8988T (cell line): ENCODE measurements around the gene PRKCSH.
"Not testable (repeated sequence)": the region's sequence is repeated elsewhere in the genome, so short reads cannot be mapped to it uniquely, and the experiment has no call there.

Experiments used
- DNase-seq: peaks from one replicate; pipeline ENCODE4 v3.0.0; 2011

The PRKCSH gene, protein sequence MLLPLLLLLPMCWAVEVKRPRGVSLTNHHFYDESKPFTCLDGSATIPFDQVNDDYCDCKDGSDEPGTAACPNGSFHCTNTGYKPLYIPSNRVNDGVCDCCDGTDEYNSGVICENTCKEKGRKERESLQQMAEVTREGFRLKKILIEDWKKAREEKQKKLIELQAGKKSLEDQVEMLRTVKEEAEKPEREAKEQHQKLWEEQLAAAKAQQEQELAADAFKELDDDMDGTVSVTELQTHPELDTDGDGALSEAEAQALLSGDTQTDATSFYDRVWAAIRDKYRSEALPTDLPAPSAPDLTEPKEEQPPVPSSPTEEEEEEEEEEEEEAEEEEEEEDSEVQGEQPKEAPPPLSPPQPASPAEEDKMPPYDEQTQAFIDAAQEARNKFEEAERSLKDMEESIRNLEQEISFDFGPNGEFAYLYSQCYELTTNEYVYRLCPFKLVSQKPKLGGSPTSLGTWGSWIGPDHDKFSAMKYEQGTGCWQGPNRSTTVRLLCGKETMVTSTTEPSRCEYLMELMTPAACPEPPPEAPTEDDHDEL

DNA sequence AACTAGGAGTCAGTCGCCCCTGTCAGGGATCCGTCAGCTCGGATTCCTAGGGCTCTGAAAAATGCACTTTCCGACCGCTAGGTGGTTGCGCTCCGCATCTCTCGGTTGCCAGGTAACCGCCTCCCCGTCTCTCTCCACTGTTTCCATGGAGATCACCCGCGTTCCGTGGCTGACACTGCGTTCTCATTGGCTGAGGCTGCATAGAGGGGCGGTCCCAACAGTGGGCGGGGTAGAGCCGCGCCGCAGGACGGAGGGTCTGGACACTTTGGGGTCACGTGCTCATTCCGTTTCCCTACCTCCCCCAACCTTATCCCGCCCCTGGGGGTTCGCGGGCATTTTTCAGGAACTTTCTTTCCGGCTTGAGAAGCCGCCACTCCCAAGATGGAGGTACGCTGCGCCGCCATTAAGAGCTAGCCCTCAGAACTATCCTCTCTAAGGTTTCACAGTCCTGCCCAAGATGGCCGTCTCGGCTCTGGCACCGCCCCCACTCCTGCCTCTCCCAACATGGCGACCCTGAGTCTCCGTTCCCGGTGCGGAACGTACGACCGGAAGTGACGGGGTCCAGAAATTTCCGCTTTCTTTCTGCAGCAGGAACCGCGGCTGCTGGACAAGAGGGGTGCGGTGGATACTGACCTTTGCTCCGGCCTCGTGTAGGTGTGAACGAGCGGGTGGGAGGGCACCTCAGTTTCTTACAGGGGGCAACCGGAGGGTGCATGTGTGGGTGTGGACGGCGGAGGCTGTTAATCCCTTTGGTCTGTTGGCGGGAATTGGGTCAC, at the start of gene PRKCSH, which contains the start of gene ODAD3:
Gene PRKCSH, plus strand, starts transcription at position 579 of the 776 bp plus-strand sequence. CDS start 483 bp downstream, outside the sequence.
Gene ODAD3, minus strand, starts transcription at position 65 of the 776 bp plus-strand sequence. CDS start 105 bp downstream, outside the sequence.
- peak; percentile 69 for DNase-seq

DNA sequence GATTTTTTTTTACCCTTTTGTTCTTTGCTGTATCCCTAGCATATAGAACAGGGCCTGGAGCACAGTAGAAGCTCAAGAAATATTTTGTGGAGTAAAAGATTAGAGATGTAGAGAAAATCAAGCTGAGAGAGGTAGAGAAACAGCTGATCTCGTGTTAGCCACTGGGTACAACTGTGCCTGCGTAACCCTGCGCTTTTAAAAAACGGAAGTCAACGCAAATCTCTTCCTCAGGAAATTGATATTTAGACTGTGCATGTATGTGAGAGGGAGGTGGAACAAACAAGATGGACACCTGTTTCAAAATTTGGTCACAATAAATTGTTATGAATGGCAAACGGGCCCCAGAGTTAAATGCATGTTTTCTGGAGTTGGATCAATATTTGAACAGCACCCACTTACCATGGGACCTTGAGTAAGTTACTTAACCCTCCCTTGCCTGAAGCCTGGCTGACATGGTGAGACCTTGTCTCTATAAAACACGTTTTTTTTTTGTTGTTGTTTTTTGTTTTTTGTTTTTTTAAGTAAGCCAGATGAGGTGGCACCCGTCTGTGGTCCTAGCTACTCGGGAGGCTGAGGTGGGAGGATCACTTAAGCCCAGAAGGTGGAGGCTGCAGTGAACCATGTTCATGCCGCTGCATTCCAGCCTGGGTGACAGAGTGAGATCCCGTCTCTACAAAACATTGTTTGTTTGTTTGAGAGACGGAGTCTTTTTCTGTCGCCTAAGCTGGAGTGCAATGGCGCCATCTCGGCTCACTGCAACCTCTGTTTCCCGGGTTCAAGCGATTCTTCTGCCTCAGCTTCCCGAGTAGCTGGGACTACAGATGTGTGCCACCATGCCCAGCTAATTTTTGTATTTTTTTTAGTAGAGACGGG, 48.0 kb upstream of the PRKCSH start:
- no peak for DNase-seq

DNA sequence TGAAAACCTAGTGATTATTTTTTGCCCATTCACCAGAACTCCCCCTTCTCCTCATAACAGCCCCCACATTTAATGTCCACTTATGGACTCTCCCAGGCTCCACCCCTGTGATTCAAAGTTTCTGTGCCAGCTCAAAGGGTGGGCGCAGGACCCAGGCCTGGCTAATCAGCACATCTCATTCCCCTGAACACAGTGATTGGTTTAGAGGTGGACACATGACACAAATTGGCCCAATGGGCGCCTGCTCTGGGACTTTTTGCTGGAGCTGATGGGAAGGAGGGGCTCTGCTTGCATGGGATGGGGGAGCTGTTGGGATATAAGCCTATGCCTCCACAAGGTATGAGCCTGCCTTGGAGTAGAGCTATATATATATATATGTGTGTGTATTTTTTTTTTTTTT, 45.1 kb upstream of the PRKCSH start:
- DNase-seq, result no peak

DNA sequence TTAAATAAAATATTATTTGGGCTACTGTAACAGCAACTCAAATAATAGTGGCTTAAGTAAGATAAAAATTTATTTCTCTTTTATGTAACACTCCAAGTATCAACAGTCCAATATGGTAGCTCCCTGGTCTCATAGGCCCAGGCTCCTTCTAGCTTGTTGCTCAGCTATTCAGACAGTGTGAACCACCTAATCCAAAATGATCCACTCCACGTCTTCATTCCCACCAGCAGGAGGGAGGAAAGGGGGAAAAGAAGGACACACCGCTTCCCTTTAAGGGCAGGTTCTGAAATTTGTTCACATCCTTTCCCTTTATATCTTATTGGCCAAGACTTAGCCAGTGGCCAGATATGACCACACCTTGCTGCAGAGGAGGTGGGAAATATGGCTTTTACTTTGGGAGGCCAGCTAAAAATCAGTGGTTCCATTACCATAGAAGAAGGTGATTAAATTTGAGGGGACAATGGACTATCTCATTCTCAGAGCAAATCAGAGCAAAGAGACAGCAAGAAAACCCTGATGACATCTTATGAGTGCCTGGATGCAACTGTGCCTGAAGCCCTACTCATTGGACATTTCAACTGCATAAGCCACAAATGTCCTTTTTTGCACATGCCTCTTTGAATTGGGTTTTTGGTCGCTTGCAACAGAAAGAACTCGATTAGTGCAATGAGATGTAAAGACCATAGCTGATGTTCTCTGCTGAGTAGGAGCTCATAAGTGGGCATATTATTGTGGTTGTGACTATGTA, 44.3 kb upstream of the PRKCSH start:
- DNase-seq, result no peak

DNA sequence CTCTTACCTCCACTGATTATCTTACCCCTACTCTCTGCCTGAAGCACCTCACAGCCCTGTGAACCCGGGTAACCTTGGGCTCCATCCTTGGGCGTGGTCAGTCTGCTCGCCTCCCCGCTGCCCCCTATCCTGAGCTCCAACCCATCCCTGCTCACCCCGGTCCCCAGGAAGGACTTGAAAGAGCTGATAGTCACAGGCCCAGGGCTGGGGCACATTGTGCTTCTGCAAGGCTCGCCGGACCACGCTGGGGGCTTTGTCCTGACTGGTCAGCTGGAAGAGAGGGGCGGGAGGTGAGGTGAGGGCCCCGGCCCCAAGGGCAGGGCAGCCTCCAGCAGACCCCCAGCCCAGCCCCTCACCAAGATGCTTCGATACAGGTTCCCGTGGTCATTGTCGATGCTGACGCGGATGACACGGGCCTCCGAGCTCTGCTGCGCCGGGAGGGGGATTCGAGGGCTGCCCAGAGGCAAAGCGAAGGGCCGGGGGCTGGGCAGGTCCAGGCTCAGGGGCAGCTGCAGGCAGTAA, 38.3 kb upstream of the PRKCSH start:
- no peak for DNase-seq

DNA sequence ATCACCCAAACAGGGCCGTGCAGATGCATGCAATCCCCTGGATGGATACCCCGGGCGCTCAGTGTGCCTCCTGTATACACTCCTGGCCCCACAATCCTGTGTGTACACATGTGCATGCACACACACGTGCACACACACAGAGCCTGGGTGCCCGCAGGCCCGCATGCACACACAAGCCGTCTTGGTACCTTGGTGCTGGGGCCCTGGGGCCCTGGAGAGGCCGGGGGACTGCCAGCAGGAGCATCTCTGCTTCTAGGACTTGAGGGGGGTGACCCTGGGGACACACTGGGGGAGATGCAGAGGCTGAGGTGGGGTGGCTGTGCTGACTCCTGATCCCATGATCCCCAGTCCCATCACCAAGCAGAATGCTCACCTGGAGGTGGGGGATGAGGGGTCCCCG, 35.8 kb upstream of the PRKCSH start:
- no peak for DNase-seq

DNA sequence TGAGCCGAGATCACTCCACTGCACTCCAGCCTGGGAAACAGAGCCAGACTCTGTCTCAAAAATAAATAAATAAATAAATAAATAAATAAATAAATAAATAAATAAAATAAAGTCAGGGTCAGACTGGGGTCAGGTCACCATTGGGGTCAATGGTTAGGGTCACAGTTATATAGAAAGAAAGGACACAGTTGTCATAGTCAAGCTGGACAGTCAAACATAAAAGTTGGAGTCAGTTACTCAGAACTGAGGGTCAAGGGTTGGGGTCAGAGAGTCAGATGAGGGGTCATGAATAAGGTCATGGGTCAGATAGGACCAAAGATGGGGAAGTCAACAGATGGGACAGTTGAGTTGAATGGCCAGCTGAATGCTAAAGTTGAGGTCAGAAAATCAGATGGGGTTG, 34.6 kb upstream of the PRKCSH start:
- DNase-seq, result no peak

DNA sequence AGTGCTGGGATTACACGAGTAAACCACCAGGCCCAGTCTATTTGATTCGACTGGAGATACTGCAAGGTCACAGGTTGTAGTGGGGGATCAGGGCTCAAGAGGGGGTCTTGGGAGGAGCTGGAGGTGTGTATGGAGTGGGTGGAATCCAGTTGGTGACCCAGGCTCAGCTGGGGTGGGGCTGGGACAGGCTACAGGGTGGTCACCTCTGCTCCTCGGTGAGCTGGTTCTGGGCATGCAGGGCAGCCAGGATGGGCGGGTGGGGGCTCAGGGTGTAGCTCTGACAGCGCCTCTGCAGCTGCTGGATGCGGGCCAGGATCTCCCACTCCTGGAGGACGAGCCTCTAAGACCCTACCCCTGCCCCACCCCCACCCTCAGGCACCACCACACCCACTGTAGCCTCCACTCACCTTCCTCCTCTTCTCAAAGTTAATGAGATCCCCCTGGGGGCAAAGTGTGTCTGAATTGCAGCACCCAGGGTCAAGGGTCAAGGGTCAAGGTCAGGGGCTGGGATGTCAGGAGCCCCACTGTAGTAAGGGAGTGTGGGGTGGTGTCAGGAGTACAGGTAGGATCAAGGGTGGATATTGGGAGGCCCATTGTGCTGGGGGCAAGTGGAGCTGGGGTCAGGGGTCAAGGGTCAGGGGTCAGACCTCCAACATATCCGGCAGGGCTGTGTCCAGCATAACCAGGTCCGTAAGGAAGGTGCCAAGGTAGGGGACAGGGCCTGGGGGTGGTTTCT, 33.5 kb upstream of the PRKCSH start:
- DNase-seq, result no peak

DNA sequence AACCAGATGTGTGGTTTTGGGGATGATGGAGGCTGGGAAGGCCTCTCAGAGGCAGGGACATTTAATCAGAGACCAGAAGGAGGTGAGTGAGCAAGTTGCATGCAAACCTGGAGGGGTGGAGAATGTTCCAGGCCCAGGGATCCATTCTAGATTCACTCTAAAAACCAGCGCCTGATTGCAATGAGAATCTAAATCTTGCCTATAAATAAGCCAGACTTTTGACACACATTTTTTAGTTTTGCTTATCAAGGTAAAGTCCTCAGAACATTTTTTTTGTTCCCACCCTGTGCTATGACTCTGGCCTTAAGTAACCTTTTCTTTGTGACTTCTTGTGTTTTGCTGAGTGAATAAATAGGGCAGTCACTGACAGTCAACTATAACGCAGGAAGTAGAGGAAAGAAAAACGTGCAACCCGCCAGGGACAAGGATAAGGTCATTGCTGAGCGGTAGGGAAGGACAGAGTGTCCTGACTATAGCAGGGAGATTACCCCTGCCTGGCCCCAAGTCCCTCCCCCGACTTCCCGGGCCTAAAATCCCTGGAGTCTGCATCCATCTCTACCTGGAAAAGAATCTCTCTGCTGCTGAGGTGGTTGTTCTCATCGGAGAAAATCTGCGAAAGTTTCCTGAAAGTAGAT, 30.7 kb upstream of the PRKCSH start:
- no peak for DNase-seq

DNA sequence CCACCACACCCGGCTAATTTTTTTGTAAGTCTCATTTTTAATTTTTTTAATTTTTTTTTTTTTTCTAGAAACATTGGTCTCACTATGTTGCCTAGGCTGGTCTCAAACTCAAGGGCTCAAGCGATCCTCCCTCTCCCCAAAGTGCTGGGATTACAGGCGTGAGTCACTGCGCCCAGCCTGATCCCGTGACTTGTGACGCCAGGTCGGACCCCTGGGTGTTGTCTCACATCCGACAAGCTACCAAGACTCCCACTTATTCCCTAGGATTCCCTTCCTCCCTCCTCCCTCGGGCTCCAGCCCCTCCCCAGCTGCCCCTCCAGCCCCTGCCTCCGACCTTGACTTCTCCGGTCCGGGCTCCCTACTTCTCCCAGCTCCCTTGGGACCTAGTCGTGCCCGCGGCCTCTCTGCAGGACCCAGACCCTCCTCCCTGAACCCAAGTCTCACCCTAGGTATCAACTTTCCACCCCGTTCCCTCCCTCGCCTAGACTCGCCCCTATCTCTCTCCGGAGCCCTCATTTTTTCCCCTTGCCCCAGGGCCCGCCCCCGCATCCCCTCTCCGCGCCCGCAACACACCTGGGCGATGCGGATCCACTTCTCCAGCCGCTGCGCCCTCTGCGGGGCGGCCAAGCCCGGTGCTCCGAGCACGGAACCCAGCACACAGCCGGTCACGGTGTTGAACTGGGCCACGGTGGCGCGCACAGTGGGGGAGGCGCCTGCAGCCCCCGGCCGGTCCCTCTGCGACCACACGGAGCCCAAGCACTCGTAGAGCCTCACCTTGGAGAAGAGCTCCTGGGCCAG, 29.4 kb upstream of the PRKCSH start:
- no peak for DNase-seq

DNA sequence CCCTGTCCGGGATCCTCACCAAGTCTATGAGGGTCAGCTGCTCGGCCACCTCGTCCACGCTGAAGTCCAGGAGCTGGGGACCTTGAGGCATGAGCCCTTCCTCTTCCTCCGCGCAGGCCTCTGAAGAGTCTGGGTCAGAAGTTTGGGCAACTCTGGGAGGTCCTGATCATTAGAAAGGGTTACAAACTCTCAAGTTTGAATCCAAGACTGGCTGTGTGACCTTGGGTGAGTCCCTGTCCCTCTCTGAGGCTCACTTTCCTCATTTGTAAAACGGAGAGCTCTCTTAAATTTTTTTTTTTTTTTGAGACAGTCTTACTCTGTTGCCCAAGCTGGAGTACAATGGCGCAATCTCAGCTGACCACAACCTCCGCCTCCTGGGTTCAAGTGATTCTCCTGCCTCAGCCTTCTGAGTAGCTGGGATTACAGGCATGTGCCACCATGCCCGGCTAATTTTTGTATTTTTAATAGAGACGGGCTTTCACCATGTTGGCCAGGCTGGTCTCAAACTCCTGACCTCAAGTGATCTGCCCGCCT, 28.7 kb upstream of the PRKCSH start:
- DNase-seq, result not testable (repeated sequence)

DNA sequence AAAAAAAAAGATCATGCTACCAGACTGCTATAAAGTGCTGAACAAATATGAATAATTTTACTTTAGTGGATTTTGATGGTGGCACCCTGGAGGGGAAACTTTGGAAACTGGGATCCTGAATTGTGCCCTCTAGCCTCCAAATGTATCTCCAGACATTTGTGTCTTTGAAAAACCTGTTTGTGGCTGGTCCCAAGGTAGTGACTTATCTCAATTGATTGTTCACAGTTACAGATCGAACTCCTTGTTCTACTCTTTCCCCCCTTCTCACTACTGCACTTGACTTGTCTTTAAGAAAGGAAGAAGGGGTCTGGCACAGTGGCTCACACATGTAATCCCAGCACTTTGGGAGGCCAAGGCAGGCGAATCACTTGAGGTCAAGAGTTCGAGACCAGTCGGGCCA, 26.8 kb upstream of the PRKCSH start:
- no peak for DNase-seq

DNA sequence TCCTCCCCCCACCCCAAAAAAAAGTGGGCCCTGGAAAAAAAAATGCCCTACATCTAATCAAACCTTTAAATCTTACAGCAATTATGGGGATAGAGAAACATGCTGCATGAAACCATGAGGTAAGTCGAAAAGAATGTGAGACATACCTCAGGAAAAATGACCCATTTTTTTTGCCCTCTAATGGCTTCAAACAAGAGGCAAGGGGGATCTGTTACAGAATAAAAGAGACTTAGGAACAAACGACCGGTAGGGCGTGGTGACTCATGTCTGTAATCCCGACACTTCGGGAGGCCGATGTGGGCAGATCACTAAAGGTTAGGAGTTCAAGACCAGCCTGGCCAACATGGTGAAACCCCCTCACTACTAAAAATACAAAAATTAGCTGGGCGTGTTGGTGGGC, 24.8 kb upstream of the PRKCSH start:
- DNase-seq, result no peak

DNA sequence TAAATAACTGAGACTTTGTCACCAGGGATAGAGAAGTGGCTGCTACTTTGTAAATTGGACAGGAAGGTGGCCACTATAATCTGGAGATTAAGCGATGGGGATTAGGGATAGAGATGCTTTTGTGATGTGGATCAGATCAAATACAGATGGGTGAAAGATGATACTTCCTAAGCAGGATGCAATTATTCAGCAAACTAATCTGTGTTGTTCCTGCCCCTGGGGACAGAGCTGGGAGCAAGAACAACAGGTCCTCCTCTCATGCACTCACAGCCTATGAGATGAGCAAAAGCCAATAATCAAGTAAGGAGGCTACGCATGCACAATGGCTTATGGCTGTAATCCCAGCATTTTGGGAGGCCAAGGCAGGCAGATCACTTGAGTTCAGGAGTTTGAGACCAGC, 20.9 kb upstream of the PRKCSH start:
- no peak for DNase-seq

DNA sequence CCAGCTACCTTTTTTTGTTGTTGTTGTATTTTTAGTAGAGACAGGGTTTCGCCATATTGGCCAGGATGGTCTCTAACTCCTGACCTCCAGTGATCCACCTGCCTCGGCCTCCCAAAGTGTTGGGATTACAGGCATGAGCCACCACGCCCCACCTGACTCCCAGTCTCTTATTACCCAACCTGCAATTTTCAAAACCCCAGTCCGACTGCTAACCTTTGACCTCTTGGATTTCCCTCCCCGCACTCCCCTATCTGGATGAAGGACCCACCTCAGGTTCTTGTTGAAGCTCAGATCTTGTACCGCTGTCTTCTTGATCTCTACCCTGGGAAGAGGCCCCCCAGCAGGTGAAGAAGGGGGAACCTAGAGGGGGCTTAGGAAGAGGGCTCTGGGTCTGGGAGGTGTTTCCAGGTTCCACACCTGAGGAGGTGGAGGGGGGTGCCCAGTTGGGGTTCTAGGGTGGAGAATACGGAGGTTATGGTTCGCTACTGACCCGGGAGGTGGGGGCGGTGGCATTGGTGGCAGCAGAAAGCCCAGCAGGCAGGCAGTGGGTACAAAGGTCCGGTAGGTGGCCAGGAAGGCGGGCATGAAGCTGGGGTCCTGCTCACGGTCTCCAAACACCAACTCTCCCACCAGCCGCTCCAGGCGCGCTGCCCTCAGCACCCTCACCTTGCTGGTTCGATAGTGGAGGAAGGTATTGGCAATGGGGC, 18.9 kb upstream of the PRKCSH start:
- DNase-seq, result no peak

DNA sequence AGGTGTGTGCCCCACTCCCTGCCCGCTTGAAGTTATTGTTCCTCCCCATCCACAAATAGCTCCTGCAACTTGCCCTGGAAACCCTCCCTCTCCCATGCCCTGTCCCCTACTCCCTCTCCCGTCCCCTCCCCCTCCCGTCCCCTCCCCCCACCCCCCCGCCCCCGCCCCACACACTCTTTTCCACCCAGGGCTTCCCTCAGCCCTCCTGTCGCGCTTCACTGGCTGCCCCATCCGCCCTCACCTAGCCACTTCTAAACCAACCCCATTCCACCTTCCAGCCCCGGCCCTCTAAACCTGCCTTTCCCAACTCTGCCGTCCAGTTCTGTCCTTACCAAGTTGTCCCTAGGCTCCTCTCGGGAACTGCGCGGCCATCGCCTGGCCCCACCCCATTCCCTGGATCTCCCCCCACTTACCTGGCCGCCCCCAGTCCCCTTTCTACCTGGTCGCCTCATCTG, 17.3 kb upstream of the PRKCSH start:
- DNase-seq, result no peak

DNA sequence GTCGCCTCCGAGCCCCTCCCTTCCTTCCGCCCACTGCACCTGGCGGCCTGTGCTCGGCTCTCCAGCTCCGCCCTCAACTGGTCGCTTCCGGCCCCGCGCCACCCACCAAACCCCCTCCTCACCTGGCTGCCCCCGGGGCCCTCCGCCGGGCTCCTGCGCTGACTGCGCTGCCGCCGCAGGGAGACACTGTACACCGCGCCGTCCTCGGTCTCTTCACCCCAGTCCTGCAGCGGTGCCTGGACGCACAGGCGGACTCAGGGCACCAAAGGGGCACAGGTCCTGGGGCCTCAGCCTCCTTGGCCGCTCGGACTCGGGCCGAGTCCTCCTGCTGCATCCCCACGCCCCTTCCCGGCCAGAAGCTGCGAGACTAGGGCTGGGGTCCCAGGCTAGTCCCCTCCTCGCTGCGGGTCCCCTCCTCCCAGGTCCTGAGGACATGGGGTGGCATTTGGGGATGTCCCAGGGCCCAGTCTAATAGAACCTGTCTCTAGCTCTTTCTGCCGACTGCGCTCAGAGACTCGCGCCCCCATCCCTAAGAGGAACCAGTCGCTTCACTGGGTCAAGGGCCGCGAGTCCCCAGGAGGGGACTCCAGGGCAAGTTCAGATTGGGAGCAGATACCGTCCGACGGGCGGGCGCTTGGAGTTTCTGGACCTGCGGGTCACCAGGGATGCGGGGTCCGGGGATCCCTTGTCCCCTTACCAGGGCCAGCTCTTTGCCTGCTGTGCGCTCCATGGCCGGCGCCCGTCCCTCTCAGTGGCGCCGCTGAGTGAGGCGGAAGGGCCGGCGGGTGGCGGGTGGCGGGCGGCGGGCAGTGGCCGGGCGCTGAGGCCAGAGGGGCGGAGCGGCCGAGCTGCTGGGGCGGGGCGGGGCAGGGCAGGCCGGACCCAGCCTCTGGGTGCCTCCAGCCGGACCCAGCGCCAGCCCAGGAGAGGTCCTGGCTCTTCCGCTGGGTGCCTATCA, 16.6 kb upstream of the PRKCSH start, which contains the start of gene RGL3:
Gene RGL3, minus strand, starts transcription at position 766 of the 958 bp plus-strand sequence. Its CDS starts 36 bp downstream, at position 730.
- peak; percentile 54 for DNase-seq
